ENCODE results near the gene LRIT1.

DNA sequence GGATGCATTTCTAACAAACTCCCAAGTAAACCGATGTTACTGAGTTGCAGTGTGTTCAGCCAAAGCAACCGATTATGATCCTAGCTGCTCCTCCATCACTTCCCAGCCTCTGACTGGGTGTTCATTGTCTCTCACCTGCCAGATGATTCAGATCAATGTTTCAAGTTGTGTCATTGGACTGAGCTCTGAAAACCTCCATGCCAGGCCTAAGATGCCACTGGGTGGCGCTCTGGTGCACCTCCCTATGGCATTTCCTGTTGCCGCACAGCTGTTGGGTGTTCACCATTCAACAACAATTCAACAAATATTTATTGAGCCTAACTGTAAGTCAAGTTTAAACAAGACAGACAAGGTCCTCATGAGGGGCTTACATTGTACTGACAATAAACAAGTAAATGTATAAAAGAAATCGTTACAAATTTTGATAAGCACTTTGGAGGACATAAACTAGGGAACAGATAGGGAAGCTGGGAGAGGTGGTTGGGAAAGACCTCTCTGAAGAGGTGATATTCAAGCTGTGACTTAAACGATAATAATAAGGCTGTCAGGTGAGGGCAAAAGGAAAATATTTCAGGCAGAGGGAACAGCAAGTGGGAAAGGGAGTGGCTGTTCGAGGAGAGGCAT, 26.3 kb upstream of the LRIT1 start:
- no peak for TF ChIP-seq CHD2 (IDR thresholded peaks at IDR 0.05; ENCODE audit: low read length, partially characterized antibody)
- TF ChIP-seq NRF1 (IDR thresholded peaks at IDR 0.05; ENCODE audit: low read depth, low read length), result no peak
